ENCODE data around the gene ATP6V0A1. TPM values are rescaled to one million over a fixed set of nuclear protein-coding genes. Genes with fewer than 3 reads are reported as not detected.
"Not testable (repeated sequence)": the region's sequence is repeated elsewhere in the genome, so short reads cannot be mapped to it uniquely, and the experiment has no call there.

ATP6V0A1 gene
- total RNA-seq, 4 donors from 2014 or later, result 91.8 to 313 (median 115) TPM

- 90% methylated on average over 41 of the region's 45 CpGs; no CpG with 5 or more reads in 1 of the 2 donors for WGBS, 2 donors (ENCODE audit: low coverage in 1 of 2)
- no peak for DNase-seq
- Histone ChIP-seq H3K4me1 (peaks cover 0 to 27% (median 20%) of the 10 kb centered on the region in 4 donors), H3K27me3 (no peaks in the 10 kb centered on the region), H3K36me3 (no peaks in the 10 kb centered on the region), H3K27ac (peak overlapping the region in 3 of 4 donors; percentile 84 to 95 (median 89)), H3K9me3 (no peaks in the 10 kb centered on the region), H3K4me3 (peak overlapping the region in 1 of 4 donors; percentile 74)
- TF ChIP-seq EP300 (IDR thresholded peaks at IDR 0.05; ENCODE audit: low read depth) (no peak), POLR2A (IDR thresholded peaks at IDR 0.05) (no peak), POLR2AphosphoS5 (IDR thresholded peaks at IDR 0.05) (no peak), CTCF (IDR thresholded peaks at IDR 0.05) (no peak)
- intact Hi-C loops (cut with DNase I; ENCODE audit: low total_unique reads) (no loop called here), in situ Hi-C loops (cut with MboI; ENCODE audit: low pct_ligation_motif_present in 1 of 4, low pct_unique_long_range_greater_than_20kb in 1 of 4, low sequenced_read_pairs in 3 of 4) (no loop called here)
Observed at GRCh38 chr17:42553161-42553818, 94.6 kb downstream of the ATP6V0A1 start.

GRCh38 chr17:42553866-42554249 lies 95.2 kb downstream of the ATP6V0A1 start:
- DNase-seq, result no peak

GRCh38 chr17:42554250-42555121 lies 95.8 kb downstream of the ATP6V0A1 start:
- intact Hi-C loops (cut with DNase I; ENCODE audit: low total_unique reads), result no loop called here
- H3K36me3 ChIP-seq, result no peaks in the 10 kb centered on the region
- peak; percentile 92 for DNase-seq
- H3K27ac ChIP-seq, result peak overlapping the region; percentile 84 to 95 (median 91)
- H3K4me3 ChIP-seq, result peak overlapping the region; percentile 58 to 74 (median 70)
- 0 to 1% methylated on average over 3 to 75 of the region's 82 CpGs for WGBS, 2 donors (ENCODE audit: low coverage in 1 of 2)
- peaks cover 0 to 28% (median 19%) of the 10 kb centered on the region in 4 donors for H3K4me1 ChIP-seq
- H3K9me3 ChIP-seq, result no peaks in the 10 kb centered on the region
- TF ChIP-seq POLR2AphosphoS5 (IDR thresholded peaks at IDR 0.05), result peak; percentile 83 to 94 (median 92)
- TF ChIP-seq EP300 (IDR thresholded peaks at IDR 0.05; ENCODE audit: low read depth), result no peak
- no peak for TF ChIP-seq CTCF (IDR thresholded peaks at IDR 0.05)
- peak; percentile 89 for TF ChIP-seq POLR2A (IDR thresholded peaks at IDR 0.05)
- in situ Hi-C loops (cut with MboI; ENCODE audit: low pct_ligation_motif_present in 1 of 4, low pct_unique_long_range_greater_than_20kb in 1 of 4, low sequenced_read_pairs in 3 of 4), result no loop called here
- no peaks in the 10 kb centered on the region for H3K27me3 ChIP-seq

More at GRCh38 chr17:42553866-42554249, 95.2 kb downstream of the ATP6V0A1 start:
- WGBS, 2 donors (ENCODE audit: low coverage in 1 of 2), result 56% methylated on average over 14 of the region's 16 CpGs; no CpG with 5 or more reads in 1 of the 2 donors
- peak overlapping the region; percentile 58 to 74 (median 70) for H3K4me3 ChIP-seq
- H3K36me3 ChIP-seq, result no peaks in the 10 kb centered on the region
- intact Hi-C loops (cut with DNase I; ENCODE audit: low total_unique reads), result no loop called here
- H3K27me3 ChIP-seq, result no peaks in the 10 kb centered on the region
- in situ Hi-C loops (cut with MboI; ENCODE audit: low pct_ligation_motif_present in 1 of 4, low pct_unique_long_range_greater_than_20kb in 1 of 4, low sequenced_read_pairs in 3 of 4), result no loop called here
- H3K9me3 ChIP-seq, result no peaks in the 10 kb centered on the region
- TF ChIP-seq POLR2A (IDR thresholded peaks at IDR 0.05) (no peak), POLR2AphosphoS5 (IDR thresholded peaks at IDR 0.05) (no peak), EP300 (IDR thresholded peaks at IDR 0.05; ENCODE audit: low read depth) (no peak), CTCF (IDR thresholded peaks at IDR 0.05) (no peak)
- H3K4me1 ChIP-seq, result peaks cover 0 to 26% (median 17%) of the 10 kb centered on the region in 4 donors
- H3K27ac ChIP-seq, result peak overlapping the region; percentile 84 to 95 (median 91)

GRCh38 chr17:42555122-42555622 lies 96.5 kb downstream of the ATP6V0A1 start:
- peak overlapping the region; percentile 58 to 74 (median 70) for H3K4me3 ChIP-seq
- H3K9me3 ChIP-seq, result no peaks in the 10 kb centered on the region
- in situ Hi-C loops (cut with MboI; ENCODE audit: low pct_ligation_motif_present in 1 of 4, low pct_unique_long_range_greater_than_20kb in 1 of 4, low sequenced_read_pairs in 3 of 4), result no loop called here
- no peaks in the 10 kb centered on the region for H3K36me3 ChIP-seq
- intact Hi-C loops (cut with DNase I; ENCODE audit: low total_unique reads), result no loop called here
- no peak for DNase-seq
- H3K4me1 ChIP-seq, result peaks cover 0 to 35% (median 21%) of the 10 kb centered on the region in 4 donors
- 0 to 25% methylated on average over 3 to 4 of the region's 4 CpGs for whole genome bisulfite sequencing, 2 donors (ENCODE audit: low coverage in 1 of 2)
- no peaks in the 10 kb centered on the region for H3K27me3 ChIP-seq
- TF ChIP-seq CTCF (IDR thresholded peaks at IDR 0.05) (no peak), EP300 (IDR thresholded peaks at IDR 0.05; ENCODE audit: low read depth) (no peak), POLR2AphosphoS5 (IDR thresholded peaks at IDR 0.05) (no peak), POLR2A (IDR thresholded peaks at IDR 0.05) (no peak)
- H3K27ac ChIP-seq, result peak overlapping the region; percentile 84 to 95 (median 91)

GRCh38 chr17:42555961-42556617 lies 97.4 kb downstream of the ATP6V0A1 start:
- DNase-seq; H3K36me3 ChIP-seq; H3K27me3 ChIP-seq; H3K9me3 ChIP-seq; H3K4me3 ChIP-seq; in situ Hi-C loops (cut with MboI; ENCODE audit: low pct_ligation_motif_present in 1 of 4, low pct_unique_long_range_greater_than_20kb in 1 of 4, low sequenced_read_pairs in 3 of 4); intact Hi-C loops (cut with DNase I; ENCODE audit: low total_unique reads): not testable (repeated sequence)
- peak overlapping the region in 1 of 4 donors; percentile 89 for H3K27ac ChIP-seq
- WGBS, 2 donors (ENCODE audit: low coverage in 1 of 2), result 52 to 66% methylated on average over 4 to 5 of the region's 5 CpGs
- H3K4me1 ChIP-seq, result peaks cover 0 to 37% (median 21%) of the 10 kb centered on the region in 4 donors
